GM18507 (cell line): ENCODE measurements around the gene C1GALT1.
"Not testable (repeated sequence)": the region's sequence is repeated elsewhere in the genome, so short reads cannot be mapped to it uniquely, and the experiment has no call there.

Experiments
- DNase-seq: peaks from one replicate; pipeline ENCODE4 v3.0.0; 2011; ENCODE audit warnings: low read depth; ENCODE audit not compliant: insufficient read length; ENCODE audit errors: extremely low spot score
- FAIRE-seq: peaks from 2 replicates; lab custom pipeline; 2011; peaks lifted over from hg19 to GRCh38; lab: Jason Lieb, UNC

The C1GALT1 gene

DNA sequence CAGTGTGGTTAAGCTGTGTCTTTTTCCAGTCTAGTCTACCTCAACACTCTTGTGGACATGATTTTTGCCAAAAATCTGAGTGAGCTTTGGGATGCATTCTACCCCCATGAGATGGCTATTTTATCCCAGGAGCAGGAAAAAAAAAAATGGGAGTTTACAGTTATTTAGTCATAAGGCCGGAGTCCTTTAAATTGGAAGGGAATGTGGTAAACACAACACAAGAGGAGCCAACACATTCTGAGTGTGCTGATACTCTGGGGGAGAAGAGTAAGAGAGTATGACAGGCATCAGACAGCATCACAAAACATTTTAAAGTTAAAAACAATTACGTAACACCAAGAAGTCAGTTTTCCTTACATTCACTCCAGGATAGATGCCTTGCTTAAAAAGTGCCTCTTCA, 46.1 kb downstream of the C1GALT1 start:
- FAIRE-seq = no peak
- DNase-seq = no peak

DNA sequence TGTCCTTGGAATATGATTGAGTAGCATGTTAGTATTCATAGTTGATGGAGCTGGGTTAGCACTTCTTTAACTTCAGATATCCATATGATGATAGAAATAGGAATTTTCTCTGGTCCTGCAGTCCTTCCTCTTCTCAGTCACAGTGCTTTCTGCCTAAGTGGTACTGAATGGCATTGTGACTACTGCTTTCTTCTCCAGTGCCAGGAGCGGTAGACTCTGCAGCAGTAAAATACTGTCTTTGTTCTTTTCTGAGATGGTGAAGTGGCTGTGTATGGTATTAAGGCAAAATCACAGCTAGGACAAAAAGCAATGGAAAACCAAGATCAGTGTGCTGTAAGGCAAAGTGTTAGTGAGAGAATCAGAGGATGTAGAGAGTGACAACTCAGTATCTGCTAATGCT, 46.6 kb downstream of the C1GALT1 start:
- no peak for DNase-seq
- FAIRE-seq = no peak

DNA sequence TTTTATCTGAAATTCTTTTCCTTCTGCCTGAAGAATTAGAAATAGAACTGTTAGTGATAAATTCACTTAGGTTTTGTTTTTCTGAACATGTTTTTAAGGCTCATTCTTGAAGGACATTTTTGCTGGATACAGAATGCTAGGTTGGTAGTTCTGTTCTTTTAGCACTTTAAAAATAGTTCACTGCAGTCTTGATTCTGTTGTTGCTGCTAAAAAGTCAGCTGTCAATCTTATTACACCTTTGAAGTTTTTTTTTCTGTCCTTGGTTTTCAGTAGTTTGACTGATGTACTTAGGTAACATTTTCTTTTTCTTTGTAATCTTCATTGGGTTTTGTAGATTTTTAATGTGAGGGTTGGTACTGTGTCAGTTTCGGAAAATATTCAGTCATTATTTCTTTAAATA, 48.7 kb downstream of the C1GALT1 start:
- FAIRE-seq = no peak
- no peak for DNase-seq

DNA sequence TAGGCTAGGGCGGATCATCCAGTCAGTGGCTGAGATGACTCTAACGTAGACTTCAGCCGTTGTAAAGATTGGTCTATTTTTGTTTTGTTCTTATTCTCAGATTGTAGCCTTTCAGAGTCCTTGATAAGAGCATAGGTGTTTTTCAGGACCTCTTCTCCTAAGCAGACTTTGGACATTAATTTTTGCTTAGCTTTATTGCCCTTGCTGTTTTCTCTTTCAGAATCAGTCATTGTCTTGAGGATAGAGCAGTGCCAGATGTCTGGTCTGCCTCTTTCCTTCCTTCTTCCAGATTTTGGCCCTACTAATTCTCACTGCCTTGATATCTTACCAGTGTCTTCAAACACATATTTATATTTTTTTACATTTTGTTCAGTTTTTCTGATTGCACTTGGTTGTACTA, 49.5 kb downstream of the C1GALT1 start:
- no peak for DNase-seq
- FAIRE-seq = peak; percentile 21

DNA sequence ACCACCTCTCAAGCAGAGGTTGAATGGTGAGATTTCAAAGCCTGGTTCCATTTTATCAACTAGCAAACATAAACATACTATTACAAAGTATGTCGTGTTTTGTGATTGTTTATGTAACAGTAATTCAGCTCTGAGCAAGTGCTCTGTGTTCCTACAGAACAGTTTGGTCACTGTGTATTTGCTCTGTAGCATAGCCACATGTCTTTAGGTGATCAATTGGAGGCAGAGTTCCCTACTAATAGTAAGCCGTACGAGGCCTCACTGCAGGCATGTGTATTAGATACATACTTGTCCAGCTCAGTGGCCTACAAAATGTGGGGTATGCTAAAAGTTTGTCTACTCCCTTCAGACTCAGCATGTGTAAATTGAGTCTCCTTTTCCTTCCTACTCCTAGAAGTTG, 53.0 kb downstream of the C1GALT1 start:
- no peak for DNase-seq
- FAIRE-seq = no peak

DNA sequence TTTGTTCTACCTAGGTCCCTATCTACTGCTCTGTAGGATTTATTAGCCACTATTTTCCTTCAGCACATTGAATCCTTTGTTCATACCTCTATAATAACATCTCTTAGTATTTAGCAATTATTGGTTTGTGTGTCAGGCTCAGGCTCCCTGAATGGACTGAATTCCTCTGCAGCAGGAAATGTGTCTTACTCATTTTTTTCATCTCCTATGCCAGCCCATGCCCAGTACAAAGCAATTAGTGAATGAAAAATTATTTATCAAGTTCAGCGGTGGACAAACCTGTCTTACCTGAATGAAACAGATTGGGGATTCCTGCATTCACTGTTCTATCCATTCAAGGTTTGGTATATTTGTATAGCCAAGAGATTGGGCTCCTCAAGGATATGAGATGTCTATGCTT, 53.7 kb downstream of the C1GALT1 start:
- DNase-seq = no peak
- no peak for FAIRE-seq

DNA sequence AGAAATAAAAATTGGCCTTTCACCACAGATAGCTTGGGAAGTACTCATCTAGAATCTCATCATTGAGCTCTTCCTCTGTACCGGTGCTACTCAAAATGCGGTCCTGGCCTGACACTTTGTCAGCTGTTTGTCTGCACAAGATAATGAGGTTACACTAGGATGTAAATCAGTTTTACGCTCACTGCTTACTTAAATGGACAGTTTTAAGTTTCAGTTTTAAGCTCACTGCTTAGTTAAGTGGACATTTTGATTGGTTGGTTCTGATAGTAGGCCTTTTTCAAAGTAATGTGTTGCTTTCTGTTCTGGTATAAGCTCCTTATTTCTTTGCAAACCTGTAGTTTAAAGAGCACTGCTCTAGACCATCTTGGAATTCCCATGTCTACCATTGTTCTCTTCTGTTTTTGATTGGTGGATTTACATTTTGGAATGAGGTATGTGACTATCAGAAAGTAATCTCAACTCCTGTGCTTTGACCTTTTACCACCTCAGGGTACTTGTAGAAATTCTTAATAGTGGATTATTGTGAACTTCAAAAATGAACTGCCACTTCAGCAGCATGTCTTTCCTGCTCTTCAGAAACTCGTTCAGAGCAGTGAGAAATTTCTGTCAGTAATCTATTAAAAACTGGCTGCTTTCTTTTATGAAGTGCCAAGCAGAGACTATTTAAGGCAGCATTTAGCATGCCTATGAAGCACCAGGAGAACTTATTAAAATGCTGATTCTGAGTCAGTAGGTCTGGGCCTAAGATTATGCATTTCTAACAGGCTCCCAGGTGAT, 55.0 kb downstream of the C1GALT1 start:
- FAIRE-seq (no peak), DNase-seq (no peak)

DNA sequence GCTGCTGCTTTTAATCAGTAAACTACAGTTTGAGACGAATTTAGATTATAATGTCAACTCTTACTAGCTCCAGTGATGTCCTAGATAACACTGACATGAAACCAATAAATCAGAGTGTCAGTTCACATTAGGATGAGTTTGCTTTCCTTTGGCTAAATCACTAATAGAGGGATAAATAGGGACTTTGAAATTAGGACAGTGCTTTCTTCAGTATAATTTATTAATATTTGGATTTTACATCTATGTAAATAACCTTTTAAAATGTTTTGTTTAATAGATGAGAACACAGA, 55.6 kb downstream of the C1GALT1 start:
- peak; percentile 18 for FAIRE-seq
- no peak for DNase-seq

DNA sequence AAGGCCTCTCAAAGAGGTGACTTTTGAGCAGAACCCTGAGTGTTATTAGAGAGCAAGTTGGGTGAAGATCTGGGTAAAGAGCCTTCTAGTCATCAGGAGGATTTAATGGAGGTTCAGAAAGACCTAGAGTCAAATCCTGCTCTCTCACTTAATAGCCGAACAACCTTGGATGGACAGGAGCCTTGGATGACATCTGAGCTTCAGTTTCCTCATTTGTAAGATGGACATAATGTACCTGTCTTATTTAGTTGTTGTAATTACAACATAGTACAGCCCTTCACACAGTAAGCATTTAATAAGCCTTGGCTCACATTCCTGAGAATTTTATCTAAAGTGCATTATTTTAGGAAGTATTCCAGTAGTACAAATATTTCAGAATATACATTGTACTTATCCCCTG, 57.0 kb downstream of the C1GALT1 start:
- DNase-seq = no peak
- FAIRE-seq = no peak

DNA sequence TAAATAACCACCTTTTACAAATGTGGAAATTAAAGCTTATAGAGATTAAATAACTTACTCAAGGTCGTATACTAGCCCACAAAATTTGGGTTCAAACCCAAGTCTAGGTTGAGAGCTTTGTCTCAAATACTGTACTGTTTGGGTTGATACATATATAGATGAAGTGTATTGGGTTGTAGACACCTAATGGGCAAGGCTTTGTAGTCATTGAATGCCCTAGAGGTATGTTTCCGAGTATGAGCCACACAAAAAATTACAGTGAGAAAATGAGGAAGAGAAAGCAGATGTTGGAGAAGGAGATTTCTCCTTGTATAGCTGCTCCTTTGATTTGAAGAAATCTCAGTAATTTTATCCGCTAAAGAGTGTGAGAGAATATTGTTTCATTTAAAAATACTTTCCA, 60.6 kb downstream of the C1GALT1 start:
- DNase-seq (no peak), FAIRE-seq (no peak)

DNA sequence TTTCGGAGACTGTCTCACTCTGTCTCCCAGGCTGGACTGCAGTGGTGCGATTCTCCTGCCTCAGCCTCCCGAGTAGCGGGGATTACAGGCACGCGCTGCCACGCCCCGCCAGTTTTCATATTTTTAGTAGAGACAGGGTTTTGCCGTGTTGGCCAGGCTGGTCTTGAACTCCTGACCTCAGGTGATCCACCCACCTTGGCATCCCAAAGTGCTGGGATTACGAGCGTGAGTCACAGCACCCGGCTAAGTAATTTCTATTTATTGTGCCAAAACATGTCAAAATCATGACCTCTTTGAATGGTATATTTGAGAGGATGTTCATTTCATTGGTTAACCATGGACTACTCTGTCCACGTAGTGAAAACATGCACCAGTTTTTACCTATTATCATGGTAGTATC, 62.9 kb downstream of the C1GALT1 start:
- not testable (repeated sequence) for DNase-seq, FAIRE-seq

DNA sequence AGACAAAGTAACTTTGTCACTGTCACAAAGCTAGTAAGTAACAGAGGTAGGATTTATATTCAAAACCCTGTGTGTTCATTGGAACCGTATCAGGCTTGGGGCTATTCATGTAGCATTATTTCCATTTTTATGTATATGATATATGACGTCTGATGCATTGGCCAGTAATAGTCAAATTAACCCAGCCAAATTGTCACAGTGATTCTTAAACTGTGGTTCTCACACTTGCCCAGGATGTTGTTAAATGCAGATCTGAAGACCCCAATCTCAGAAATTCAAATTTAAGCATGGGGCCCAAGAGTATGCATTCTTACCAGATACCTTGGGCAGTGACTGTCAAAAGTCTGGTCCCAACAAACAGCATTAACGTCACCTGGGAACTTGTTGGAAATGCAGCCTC, 63.9 kb downstream of the C1GALT1 start:
- no peak for DNase-seq
- no peak for FAIRE-seq

DNA sequence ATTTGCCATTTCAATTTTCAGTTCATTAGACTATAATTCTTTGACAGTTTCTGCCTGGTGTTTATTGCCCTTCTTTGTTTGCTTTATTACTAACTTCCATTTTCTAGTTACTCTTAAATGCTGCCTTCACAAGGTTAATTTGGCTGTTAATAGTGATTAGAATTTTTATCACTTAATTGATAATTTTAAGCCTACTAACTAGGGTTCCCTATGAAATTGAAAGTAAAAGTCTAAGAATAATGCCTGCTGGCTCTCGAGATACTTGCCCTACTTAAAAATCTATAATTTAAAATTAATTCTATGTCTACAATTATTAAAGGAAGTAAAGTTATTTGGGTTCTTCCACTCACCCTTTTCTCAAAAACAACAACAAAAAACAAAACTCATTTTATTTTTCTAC, 65.3 kb downstream of the C1GALT1 start:
- DNase-seq (no peak), FAIRE-seq (no peak)

DNA sequence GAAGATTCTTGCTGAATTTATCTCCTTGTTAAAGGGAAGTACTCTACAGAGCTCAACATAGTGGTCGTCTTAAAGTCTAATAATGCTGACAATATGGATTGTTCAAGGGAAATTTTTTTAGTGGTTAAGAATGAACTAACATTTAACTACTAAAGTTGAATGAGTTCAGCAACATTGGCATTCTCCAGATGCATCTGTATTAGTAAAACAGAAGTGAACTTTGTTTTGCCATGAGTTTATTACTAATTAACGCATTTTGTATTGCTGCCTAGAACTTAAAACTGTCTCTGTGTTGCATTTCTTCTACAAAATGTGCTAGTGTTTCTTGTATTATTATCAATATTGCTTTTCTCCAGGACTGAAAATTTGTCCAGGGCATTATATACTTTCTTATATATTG, 67.5 kb downstream of the C1GALT1 start:
- peak; percentile 9 for FAIRE-seq

DNA sequence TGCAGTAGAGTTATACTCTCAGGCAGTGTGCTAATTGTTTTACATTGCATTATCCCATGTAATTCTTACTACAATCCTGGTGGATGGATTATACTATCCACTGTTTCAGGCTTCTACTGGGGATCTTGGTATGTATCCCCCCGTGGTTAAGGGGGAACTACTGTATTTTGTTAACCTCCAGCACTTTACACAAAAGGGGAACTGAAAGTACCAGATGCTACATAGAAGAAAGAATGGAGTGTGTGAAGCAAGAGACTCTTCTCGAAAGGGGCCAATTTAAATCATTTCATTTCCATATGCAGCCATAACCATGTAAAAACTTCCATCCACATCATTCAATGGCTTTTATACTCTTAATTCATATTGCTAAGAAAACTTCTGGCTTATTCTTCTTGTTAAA, 69.4 kb downstream of the C1GALT1 start:
- DNase-seq = no peak
- peak; percentile 88 for FAIRE-seq

More for the DNA sequence above, 67.5 kb downstream of the C1GALT1 start:
- no peak for DNase-seq

DNA sequence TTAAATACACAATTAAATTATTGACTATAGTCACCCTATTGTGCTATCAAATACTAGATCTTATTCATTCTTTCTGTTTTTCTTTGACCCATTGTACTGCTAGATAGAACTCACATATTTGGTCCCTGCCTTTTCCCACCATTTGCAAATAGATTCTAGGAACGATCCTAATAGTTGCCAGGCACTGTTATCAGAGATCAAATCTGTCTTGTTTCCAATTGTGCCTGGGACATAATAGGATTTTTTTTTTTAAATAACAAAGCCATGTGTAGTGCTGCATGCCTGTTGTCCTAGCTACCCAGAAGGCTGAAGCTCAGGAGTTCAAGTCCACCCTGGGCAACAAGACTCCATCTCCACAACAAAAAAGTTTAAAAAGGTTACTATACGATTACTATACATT, 72.0 kb downstream of the C1GALT1 start:
- DNase-seq (no peak), FAIRE-seq (no peak)

DNA sequence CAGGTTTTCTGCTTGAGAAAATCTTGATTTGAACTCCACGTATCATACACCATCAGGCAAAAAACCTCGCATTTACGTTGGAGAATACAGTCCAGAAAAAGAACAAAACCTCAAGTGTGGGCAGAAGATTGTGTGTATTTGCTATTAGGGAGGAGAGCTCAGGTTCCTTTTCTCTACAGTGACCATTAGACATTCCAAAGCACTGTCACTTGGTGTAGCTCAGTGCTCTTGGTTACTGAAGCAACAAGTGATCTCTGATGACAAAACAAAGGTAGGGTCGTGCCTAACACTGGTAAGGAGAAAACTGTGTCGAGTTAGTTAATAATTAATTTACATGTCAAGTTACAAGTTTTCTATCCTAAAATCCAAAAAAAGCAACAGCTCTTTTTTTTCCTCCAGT, 72.6 kb downstream of the C1GALT1 start:
- DNase-seq = no peak
- peak; percentile 66 for FAIRE-seq

DNA sequence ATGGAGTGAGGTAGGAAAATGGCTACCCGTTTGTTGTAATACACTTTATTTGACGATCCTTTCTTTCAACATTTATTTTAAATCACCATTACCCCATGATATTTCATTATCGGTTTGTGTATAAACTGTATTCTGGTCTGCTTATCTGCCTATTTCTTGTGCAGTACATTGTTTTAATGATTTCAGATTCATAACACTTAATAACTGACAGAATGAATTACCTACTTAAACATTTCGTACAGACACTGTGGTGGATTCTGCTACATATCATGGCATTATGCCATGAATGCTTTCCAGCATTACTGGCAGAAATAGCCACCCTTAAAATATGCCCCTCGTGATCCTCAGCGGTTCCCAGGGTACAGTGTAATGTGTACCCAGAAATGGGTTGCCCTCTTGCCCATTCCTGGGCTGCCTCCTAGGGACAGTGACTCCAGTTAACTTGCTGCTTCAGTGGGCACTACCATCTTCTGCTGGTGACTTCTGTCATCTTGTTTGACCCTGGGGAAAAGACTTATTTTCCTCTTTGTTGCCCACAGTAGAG, 74.5 kb downstream of the C1GALT1 start:
- no peak for DNase-seq
- no peak for FAIRE-seq

DNA sequence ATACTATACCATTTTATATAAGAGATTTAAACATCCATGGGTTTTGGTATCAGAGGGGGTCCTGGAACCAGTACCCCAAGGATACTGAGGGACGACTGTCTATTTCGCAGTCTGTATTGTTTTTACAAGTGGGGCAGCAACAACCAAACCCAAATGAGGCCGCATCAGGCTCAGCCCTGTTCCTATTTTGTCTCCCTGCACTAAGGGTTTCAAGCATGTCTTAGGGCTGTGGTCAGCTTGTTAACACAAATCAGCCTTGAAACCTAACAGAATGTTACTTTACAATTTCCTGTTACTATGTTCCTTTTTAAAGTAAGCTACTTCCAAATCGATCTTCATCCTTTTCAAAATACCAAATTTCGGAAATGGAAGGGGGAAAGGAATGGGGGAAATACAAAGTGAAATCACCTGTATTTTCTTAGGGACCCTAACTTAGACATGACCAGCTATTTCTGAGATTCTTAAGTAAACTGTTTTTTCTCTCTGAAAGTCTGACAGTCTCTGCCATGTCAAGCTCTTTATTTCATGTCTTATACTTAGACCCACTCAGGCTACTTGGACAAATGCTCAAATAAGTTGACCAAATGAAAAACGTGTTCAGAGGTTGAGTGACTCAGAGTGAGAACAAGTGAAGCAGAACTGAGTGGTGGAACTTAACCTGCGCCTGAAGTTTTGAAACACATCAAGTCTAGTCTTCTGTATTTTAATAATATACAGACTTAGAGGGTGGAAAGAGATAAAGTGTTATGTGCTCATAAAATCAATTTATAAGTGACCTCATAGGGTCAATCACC, 75.8 kb downstream of the C1GALT1 start:
- FAIRE-seq (peak; percentile 92), DNase-seq (peak; percentile 44)

DNA sequence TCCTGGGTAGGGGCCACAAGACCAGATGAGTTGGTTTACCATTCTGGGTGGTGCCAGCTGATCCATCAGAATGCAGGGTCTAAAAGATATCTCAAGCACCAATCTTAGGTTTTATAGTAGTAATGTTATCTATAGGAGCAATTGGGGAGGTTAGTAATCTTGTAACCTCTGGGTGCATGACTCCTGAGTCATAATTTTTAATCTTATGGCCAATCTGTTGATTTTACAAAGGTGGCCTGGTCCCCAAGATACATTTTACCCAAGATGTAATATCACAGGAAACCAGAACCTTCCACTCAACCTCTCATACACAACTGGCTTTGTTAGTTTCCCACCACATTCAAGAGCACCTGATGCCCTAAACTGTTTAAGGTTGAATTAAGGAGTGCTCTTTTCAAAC, 79.5 kb downstream of the C1GALT1 start:
- FAIRE-seq (no peak), DNase-seq (no peak)
